Right lobe of liver (tissue), 6 donors: ENCODE measurements around the gene VIPR1. TPM values are rescaled to one million over a fixed set of nuclear protein-coding genes. Genes with fewer than 3 reads are reported as not detected.

Experiments used
- ATAC-seq, 4 donors: fragments of 200-7000 bp; cut with Tn5 transposase; one replicate each; pipeline ENCODE4 v1.9.1; 2020; ENCODE audit warnings: mild to moderate bottlenecking in 4 of 4, moderate library complexity in 4 of 4
- DNase-seq, 3 donors: peaks; one replicate each; pipeline ENCODE4 v3.0.0-alpha.2; 2020
- H3K27ac ChIP-seq, 3 donors: fragments of 200-600 bp; one replicate each; pipeline ENCODE4 v1.8.0; 2022
- H3K27me3 ChIP-seq, 2 donors: fragments of 200-600 bp; one replicate each; pipeline ENCODE4 v1.8.0; 2022
- H3K36me3 ChIP-seq, 4 donors: fragments of 200-600 bp; sonication (generic) in 1 of 4; one replicate each; pipeline versions ENCODE4 v1.5.1 to v1.8.0; 2017 to 2022; ENCODE audit warnings: control low read depth in 1 of 4
- H3K4me1 ChIP-seq, 4 donors: fragments of 200-600 bp; sonication (generic) in 1 of 4; one replicate each; pipeline versions ENCODE4 v1.5.1 to v1.8.0; 2017 to 2022; ENCODE audit warnings: control low read depth in 1 of 4
- H3K4me3 ChIP-seq, 3 donors: fragments of 200-600 bp; one replicate each; pipeline ENCODE4 v1.8.0; 2022
- H3K9me3 ChIP-seq, 4 donors: fragments of 200-600 bp; sonication (generic) in 1 of 4; one replicate each; pipeline versions ENCODE4 v1.5.1 to v1.8.0; 2017 to 2022; ENCODE audit warnings: control low read depth in 1 of 4
- POLR2A ChIP-seq: fragments of 450-650 bp; IDR thresholded peaks from one replicate; pipeline ENCODE4 v1.6.1; 2017; ENCODE audit warnings: antibody characterized with exemption, mild to moderate bottlenecking
- WGBS: methylation state at CpG from one replicate; pipeline ENCODE4 v1.1.6; 2018; ENCODE audit warnings: low coverage, low lambda C conversion rate; ENCODE audit not compliant: insufficient coverage; ENCODE audit errors: missing lambda C conversion rate; 5-methylcytosine and 5-hydroxymethylcytosine counted together
- intact Hi-C, 2 donors: fragments of 100-400 bp; cut with DNase I; formaldehyde crosslinking; loops; one replicate each; pipeline versions ENCODE4 v1.11.2 to v1.14.1; 2022
- small RNA-seq, 2 experiments: library from RNA; depleted of rRNA; stranded (forward); fragments of <200 nt; gene quantifications; one replicate each; pipeline ENCODE3, GENCODE V24; 2016
- total RNA-seq, 6 experiments: library from RNA; depleted of rRNA in 2 of 6; stranded (reverse); fragments of >200 nt in 2 of 6; fragmentation: NEBNext Ultra II Directional in 3 of 6; extraction: Animal tissue kit (Norgen Biotek cat#: 25700) in 3 of 6; gene quantifications; one replicate each; pipeline versions ENCODE4 v1.1.0 to v1.2.4, GENCODE V29; 2016 to 2023
- TF ChIP-seq, protein P1 (sequence below), 4 donors: fragments of 200-600 bp in 3 of 4; fragments of 450-650 bp in 1 of 4; IDR thresholded peaks; one replicate each; pipeline versions ENCODE4 v1.5.1 to v1.8.0; 2016 to 2022; ENCODE audit warnings: antibody characterized with exemption in 4 of 4, mild to moderate bottlenecking in 2 of 4
- donor health status: DM: no; HTN: yes; CAD: no.
- donor health status: DM: no; HTN: no; CAD: no.
- donor health status: DM: no; HTN: no; CAD: no.
- donor health status: DM: no; HTN: yes; CAD: no.
- donor health status: DM: no; HTN: yes; CAD: no.

The VIPR1 gene
- total RNA-seq, 6 experiments from 2014 or later: 1.9 to 34.5 (median 18.2) TPM

DNA sequence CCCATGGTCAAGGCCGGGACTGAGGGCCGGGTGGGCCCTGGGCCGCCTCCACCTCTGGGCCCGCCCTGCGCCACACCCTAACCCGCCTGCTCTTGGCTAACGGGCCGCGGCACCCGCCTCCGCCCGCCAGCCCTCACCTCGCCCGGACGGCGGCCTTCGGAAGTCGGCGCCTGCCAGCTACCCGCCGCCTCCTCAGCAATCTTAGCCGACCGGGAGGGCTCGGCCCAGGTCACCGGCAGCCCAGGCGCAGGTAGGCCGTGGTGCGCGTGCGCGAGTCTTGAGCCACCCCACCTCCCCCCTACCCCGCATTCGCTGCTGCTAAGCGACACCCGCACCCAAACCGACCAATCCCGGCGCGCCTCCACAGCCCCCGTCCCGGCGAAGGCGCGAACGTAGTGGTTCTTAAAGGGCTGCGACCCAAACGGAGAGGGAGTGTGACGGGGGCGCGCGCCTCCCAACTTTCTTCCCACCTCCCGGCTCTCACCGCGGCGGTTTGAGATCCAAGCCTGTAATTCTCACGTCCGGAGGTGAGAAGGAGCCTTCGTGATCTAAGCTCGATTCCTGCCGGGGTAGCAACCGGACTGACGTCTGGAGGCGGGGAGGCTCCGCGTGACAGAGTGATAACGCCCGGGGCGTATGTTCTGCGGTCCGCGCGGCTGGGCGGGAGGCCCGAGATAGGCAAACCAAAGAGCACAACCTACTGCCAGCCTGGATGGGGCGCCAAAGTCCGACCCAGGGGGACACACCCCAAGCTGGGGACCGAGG lies 79.4 kb downstream of the VIPR1 start, which contains the start of gene SEC22C:
TSS of gene SEC22C (minus strand) at position 259 of the 765 bp plus-strand sequence. CDS start 12,921 bp downstream, outside the sequence.
- H3K36me3 ChIP-seq: no peaks in the 10 kb centered on the region
- peaks cover 0 to 11% (median 6%) of the 10 kb centered on the region in 4 donors for H3K4me1 ChIP-seq
- intact Hi-C loops: no loop called here
- no peaks in the 10 kb centered on the region for H3K9me3 ChIP-seq
- peak; percentile 97 to 98 (median 98) for DNase-seq
- 1% methylated on average over 16 of the region's 77 CpGs for WGBS
- TF ChIP-seq, protein P1, sequence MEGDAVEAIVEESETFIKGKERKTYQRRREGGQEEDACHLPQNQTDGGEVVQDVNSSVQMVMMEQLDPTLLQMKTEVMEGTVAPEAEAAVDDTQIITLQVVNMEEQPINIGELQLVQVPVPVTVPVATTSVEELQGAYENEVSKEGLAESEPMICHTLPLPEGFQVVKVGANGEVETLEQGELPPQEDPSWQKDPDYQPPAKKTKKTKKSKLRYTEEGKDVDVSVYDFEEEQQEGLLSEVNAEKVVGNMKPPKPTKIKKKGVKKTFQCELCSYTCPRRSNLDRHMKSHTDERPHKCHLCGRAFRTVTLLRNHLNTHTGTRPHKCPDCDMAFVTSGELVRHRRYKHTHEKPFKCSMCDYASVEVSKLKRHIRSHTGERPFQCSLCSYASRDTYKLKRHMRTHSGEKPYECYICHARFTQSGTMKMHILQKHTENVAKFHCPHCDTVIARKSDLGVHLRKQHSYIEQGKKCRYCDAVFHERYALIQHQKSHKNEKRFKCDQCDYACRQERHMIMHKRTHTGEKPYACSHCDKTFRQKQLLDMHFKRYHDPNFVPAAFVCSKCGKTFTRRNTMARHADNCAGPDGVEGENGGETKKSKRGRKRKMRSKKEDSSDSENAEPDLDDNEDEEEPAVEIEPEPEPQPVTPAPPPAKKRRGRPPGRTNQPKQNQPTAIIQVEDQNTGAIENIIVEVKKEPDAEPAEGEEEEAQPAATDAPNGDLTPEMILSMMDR (IDR thresholded peaks at IDR 0.05): peak in 2 of 4 donors; percentile 19 to 21
- TF ChIP-seq POLR2A: peak; percentile 73
- H3K27me3 ChIP-seq: no peaks in the 10 kb centered on the region
- ATAC-seq: peak; percentile 96 to 98 (median 98)
- peak within 1 kb of the TSS; percentile 90 to 95 (median 91) for H3K4me3 ChIP-seq
- peak within 1 kb of the TSS; percentile 64 to 82 (median 70) for H3K27ac ChIP-seq

- H3K4me1 ChIP-seq: peaks cover 0 to 11% (median 6%) of the 10 kb centered on the region in 4 donors
- no peak for TF ChIP-seq POLR2A
- TF ChIP-seq, protein P1 (IDR thresholded peaks at IDR 0.05): no peak
- no peak for DNase-seq
- H3K27ac ChIP-seq: peak overlapping the region; percentile 64 to 82 (median 70)
- ATAC-seq: no peak
- peak overlapping the region; percentile 90 to 95 (median 91) for H3K4me3 ChIP-seq
- WGBS: 0% methylated on average over 3 of the region's 3 CpGs
- intact Hi-C loops: no loop called here
- H3K9me3 ChIP-seq: no peaks in the 10 kb centered on the region
- H3K36me3 ChIP-seq: no peaks in the 10 kb centered on the region
- no peaks in the 10 kb centered on the region for H3K27me3 ChIP-seq
Observed at GRCh38 chr3:42582474-42583070, 80.1 kb downstream of the VIPR1 start.

Small RNA genes lying within 50 kb of the gene (small RNA-seq; reads per million reads assigned to genes)
- gene AC092047.1: 0 reads per million in 2 experiments

Other genes starting within 250 kb of the VIPR1 start
- gene CCK, start 236.5 kb upstream of the VIPR1 start, total RNA-seq: not detected
- gene LYZL4, start 92.0 kb upstream of the VIPR1 start, total RNA-seq: not detected
- 10 to 100 TPM; 11.3 to 23.6 (median 13.8) TPM for gene SEC22C, start 79.3 kb downstream of the VIPR1 start, total RNA-seq
- 10 to 100 TPM; 12.0 to 22.8 (median 16.5) TPM for gene SS18L2, start 88.2 kb downstream of the VIPR1 start, total RNA-seq
- 10 to 100 TPM; 21.9 to 35.2 (median 28.4) TPM for gene NKTR, start 98.0 kb downstream of the VIPR1 start, total RNA-seq
- 1 to 10 TPM; 2.2 to 8.9 (median 4.9) TPM for gene ZBTB47, start 151.1 kb downstream of the VIPR1 start, total RNA-seq
- under 1 TPM in 2 of 6 experiments, not detected in 4; 0.19 to 0.68 TPM for gene KLHL40, start 182.9 kb downstream of the VIPR1 start, total RNA-seq
- 1 to 10 TPM in 1 of 6 experiments, under 1 TPM in 2, not detected in 3; 0.29 to 1.0 (median 0.60) TPM for gene HHATL, start 200.2 kb downstream of the VIPR1 start, total RNA-seq